Tibial nerve (tissue), 4 donors: ENCODE results near the gene SYT5.

Experiments used
- CTCF ChIP-seq, 5 experiments: fragments of 200-600 bp in 3 of 5; fragments of 450-650 bp in 2 of 5; sonication (generic) in 3 of 5; IDR thresholded peaks; one replicate each; pipeline ENCODE4 v1.5.1; 2016 to 2019; ENCODE audit warnings: antibody characterized with exemption in 5 of 5, mild to moderate bottlenecking in 3 of 5, moderate library complexity in 2 of 5
- EP300 ChIP-seq, 2 donors: sonication (generic); formaldehyde crosslinking; IDR thresholded peaks; one replicate each; pipeline ENCODE4 v1.6.1; 2017; ENCODE audit warnings: antibody characterized with exemption in 2 of 2, mild to moderate bottlenecking in 1 of 2
- POLR2A ChIP-seq, 2 donors: fragments of 450-650 bp; IDR thresholded peaks; one replicate each; pipeline ENCODE4 v1.6.1; 2017; ENCODE audit warnings: antibody characterized with exemption in 2 of 2, mild to moderate bottlenecking in 2 of 2, moderate library complexity in 2 of 2

GRCh38 chr19:55220525-55220924, 40.4 kb upstream of the SYT5 start:
- TF ChIP-seq POLR2A (IDR thresholded peaks at IDR 0.05) (no peak), CTCF (IDR thresholded peaks at IDR 0.05) (no peak), EP300 (IDR thresholded peaks at IDR 0.05) (no peak)
